Skeletal muscle cell (primary cell): Measurements from ENCODE around the gene KSR2.
"Not testable (repeated sequence)": the region's sequence is repeated elsewhere in the genome, so short reads cannot be mapped to it uniquely, and the experiment has no call there.

Source experiments
- DNase-seq: peaks from one replicate; pipeline ENCODE4 v3.0.0-alpha.2; 2010; ENCODE audit warnings: low read depth
- H3K4me3 ChIP-seq: 2 replicates; pipeline ENCODE4 v1.5.1; 2011; ENCODE audit warnings: low read depth, mild to moderate bottlenecking, control low read depth, low read length, moderate library complexity

The KSR2 gene

DNA sequence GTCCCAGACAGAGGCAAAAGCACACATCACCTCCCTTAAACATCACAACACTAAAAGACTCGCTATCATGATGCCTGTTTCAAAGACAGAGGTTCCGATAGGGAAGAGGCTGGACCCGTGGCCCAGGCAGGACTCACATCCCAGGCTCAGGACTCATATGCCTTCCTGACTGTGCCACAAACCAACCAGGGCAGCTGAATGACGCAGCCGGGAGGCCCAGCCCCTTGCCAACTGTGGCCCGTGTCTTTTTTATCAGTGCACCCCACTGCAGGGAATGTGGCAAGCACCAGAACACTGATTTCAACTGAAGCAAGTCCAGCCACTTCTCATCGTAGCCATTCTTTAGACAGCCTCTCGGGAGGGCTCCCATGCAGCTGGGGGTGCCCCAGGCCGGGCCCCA lies 132.3 kb downstream of the KSR2 start:
- no peak for DNase-seq
- no peak overlapping the region for H3K4me3 ChIP-seq

DNA sequence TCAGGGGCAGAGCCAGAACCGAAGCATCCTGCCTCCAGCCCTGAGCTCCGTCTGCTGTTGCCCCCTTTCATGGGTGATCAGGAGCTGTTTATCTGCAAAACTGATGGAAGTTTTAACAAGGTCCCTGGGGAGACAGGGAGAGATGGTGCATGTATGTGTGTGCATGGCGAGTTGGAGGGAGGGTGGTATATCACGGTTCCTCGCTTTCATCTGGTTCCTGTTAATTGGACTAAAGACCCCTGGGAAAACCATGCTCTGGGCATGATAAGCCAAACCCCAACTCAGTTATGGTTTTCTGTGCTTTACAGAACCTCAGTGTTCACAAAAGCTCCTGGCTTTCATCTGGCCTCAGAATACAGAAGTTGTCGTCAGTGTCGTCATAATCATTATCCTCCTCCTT lies 133.6 kb downstream of the KSR2 start:
- no peak overlapping the region for H3K4me3 ChIP-seq
- no peak for DNase-seq

DNA sequence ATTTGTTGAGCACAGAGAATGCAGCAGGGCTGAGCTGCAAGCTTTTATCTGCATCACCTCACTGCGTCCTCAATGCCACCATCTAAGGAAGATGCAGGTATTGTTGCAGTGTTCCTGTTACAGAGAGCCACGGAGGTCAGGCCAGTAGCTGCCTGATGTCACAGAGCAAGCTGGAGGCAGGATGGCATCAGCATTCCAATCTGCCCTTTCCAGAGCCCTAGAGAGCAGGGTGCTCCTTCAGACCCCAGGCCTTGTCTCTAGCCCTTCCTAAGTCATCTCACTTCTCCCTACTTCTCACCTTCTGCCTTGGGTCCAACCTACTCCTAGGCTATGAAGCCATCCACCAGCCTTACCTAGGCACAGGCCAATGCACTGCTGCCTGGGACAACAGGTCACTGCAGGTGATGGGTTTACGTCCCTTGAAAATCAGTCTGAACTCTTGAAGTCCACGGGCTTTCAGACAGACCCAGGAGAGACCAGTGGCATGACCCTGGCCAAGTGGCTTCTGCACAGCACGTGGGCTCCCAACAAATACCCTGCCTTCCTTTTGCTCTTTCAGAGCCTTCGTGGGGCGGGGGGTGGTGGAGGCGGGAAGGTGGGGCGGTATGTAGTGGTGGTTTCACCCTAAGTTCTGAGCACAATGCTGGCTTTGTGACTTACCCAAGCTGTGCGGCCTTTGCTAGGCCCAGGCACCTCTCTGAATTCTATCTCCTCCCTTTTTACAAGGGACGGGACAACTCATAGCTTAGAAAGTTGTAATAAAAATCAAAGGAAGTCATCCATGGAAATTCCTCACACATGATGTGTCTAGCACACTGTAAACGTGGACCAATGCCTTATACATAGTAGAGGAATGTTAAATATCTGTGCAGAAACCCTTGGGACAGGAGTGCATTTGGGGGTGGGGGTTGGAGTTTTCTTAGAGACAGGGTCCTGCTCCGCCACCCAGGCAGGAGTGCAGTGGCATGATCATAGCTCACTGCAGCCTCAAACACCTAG lies 136.0 kb downstream of the KSR2 start:
- H3K4me3 ChIP-seq, result no peak overlapping the region
- no peak for DNase-seq

DNA sequence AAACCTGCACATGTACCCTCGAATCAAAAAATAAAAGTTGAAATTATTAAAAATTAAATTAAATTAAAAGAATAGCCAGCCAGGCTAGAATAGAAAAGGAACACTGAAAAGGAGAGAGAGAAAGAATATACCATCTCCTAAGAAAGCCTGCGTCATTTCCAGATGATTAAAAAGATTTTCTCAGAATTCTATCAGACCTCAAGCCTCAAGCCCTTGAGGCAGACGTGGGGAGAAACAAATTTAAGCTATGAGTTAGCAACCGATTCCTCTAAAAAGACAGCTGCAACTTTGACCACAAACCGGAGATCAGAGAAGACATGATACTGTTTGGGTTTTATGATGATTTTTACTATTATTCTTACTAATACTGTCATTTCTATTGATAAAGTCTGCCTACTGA lies 138.3 kb downstream of the KSR2 start:
- H3K4me3 ChIP-seq, result no peak overlapping the region
- no peak for DNase-seq

DNA sequence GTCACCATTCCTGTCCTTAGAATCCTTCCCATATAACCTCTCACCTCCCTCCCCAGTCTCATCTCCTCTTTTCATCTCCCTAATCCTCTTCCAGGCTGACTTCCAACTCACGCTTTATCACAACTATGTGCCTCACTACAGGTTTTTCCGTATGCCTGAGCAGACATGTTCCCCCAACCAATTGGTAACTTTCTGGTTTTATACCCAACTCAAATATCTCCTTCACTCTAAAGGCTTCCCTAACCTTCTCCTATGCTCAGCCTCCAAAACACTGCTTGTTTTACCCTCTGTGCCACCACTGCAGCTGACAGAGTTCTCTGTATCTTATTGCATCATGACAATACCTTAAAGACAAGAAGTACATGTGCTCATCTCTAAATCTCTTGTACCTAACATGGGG lies 139.7 kb downstream of the KSR2 start:
- H3K4me3 ChIP-seq, result no peak overlapping the region
- DNase-seq, result no peak

DNA sequence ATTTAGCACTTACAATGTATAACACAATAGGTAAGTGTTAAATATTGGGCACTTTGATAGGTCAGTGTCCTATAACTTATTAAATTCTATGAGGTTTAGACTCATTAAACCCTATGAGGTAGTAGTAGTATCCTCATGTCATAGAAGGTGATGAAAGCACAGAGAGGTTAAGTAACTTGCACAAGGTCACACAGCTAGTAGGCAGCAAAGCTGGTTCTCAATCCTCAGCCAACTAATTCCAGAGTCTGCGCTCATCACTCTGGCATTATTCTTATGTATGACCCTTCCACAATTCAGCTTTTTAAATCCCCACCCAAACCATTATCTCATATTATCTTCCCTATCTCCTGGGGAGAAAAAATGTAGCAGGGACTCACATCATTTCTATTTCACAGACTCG lies 141.1 kb downstream of the KSR2 start:
- no peak for DNase-seq
- no peak overlapping the region for H3K4me3 ChIP-seq

DNA sequence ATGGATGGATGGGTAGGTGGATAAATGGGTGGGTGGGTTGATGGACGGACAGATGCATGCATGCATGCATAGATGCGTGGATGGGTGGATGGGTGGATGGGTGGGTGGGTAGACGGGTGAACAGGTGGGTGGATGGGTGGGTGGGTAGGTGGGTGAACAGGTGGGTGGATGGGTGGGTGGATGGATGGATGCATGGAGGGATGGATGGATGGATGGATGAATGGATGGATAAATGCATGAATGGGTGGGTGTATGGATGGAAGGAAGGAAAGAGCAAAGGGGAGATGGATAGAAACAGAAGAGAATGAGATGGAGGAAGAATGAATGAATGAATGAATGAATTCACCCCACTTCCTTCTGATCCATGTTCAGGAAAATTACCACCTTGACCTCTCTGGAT lies 143.0 kb downstream of the KSR2 start:
- no peak overlapping the region for H3K4me3 ChIP-seq
- DNase-seq, result no peak

DNA sequence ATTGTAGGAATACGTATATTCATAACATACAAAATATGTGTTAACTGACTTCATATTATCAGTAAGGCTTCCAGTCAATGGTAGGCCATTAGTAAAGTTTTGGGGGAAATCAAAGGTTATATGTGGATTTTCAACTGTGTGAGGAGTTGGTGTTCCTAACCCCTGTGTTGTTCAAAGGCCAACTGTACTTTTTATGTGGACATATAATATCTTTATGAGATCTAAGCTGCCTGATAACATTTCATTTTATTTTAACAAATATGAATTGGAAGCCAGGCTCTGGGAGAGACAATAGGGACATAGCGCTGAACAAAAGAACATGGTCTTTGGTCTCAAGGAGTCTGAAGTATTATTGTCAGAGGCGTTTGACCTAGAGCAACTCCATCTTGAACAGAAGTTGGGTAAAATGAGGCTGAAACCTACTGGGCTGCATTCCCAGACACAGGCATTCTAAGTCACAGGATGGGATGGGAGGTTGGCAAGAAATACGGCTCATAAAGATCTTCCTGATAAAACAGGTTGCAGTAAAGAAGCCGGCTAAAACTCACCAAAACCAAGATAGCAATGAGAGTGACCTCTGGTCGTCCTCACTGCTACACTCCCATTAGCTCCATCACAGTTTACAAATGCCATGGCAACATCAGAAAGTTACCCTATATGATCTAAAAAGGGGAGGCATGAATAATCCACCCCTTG lies 147.2 kb downstream of the KSR2 start:
- no peak overlapping the region for H3K4me3 ChIP-seq
- no peak for DNase-seq

DNA sequence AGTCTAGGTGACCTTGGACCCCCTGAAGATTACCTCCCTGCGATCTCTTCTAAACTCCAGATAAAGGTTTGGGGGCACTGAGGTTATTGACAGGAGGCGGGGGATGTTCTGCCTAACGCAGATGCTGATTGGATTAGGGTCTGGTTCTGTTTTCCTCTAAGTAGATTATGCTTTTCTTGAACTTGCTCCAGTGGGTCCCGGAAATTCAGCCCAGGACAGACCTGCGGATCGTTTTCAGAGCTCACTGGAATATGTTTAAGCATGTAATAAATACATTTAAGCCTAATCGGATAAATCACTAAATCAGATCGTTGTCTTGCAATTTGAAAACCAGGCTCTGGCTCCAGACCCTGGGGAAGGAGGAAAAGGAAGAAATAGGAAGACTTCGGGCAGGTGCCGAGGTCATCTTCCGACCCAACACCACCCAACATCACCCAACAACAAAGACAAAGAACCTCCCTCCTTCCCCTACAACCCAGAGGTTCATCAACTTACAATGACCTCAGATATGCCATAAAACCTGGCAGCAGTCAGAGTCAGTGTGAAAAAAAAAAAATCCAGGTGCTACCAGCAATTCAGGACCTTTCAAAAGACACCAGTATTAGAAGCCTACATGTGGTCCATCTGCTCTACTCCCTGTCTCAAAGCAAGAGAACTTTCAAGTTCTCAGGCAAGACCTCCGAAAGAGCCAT lies 148.4 kb downstream of the KSR2 start:
- DNase-seq, result no peak
- H3K4me3 ChIP-seq, result no peak overlapping the region

DNA sequence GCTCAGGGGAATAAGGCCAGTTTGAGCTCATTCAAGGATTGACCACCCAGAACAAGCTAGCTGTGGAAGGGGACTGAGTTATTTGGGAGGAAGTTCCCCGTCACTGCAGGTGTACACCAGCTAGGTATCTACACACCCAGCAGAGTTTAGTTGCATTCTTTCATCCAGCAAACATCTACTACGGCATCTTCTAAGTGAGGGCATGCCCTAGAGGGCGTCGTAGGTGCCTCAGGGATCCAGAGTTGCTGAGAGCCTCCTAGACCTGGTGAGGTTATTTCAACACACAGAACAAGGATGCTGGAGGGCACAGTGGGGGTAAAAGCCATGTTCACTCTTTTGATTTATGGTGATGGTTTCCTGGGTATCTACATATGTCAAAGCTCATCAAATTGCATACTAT lies 149.6 kb downstream of the KSR2 start:
- H3K4me3 ChIP-seq, result no peak overlapping the region
- DNase-seq, result no peak

DNA sequence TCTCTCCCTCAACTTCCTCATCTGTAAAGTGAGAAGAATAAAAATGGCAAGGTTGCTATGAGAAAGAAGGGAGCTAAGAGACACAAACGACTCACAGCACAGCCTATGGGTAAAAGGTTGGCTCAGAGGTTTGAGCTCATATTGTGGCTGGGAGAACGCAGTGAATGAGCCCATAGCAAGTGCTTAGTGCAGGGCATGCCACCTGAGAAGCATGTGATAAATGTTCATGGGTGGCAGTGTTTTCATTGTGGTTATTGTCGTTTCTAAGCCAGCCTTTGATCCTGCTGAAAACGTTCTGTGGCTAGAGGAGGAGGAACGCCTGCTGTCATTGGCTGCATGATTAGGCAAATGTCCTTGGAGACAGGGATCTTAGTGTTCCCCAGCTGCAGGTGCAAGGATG lies 150.4 kb downstream of the KSR2 start:
- no peak overlapping the region for H3K4me3 ChIP-seq
- DNase-seq, result no peak

DNA sequence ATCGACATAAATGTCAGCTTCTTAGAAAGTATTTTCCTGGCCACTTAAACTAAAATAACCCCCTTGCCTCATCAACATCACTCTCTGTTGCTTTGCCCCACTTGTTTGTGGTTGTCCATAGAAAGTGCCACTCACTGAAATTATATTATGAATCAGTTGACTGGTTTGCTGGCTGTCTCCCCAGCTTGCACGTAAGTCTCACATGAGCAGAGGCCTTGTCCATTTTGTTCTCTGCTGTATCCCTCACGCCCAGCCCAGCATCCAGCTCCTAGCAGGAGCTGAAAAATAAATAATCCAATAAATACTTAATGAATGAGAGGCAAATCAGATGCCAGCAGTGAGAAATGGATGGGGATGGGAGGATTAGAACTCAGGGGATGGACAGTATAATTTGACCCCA lies 159.3 kb downstream of the KSR2 start:
- H3K4me3 ChIP-seq, result no peak overlapping the region
- no peak for DNase-seq

DNA sequence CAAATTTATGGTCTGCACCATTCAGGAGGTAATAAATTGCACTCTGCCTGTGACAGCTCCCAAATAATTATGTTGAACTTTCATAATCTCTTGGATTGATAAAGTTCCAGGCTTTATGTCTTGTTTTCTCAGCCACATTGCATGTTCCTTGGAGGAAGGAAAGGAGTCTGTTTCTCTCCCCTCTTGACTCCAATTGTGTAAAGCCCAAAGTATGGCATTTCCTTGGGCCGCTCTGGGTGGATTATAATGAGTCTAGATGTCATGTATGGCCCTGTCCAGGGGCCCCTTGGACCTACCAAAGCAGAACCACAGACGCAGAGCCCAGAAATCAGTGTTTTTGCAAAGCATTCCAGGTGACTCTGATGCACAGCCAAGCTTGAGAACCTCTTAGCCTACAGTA lies 160.8 kb downstream of the KSR2 start:
- no peak overlapping the region for H3K4me3 ChIP-seq
- no peak for DNase-seq

DNA sequence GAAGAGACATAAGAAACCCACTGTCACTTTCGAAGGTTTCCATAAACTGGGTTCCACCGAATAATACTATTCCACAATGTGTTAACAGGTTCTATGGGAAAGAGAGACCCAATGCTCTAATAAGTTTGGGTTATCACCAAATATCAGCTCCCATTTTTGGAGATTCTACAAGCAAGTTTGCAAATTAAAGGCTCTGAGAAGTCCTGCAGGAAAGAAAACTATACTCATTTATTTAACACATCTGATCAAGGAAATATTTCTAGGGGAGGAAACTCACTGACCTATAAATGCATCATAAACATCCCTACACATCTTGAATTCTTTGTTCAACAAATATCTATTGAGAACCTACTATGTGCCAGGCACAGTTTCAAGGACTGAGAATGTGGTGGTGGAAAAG lies 161.4 kb downstream of the KSR2 start:
- H3K4me3 ChIP-seq, result no peak overlapping the region
- DNase-seq, result no peak

DNA sequence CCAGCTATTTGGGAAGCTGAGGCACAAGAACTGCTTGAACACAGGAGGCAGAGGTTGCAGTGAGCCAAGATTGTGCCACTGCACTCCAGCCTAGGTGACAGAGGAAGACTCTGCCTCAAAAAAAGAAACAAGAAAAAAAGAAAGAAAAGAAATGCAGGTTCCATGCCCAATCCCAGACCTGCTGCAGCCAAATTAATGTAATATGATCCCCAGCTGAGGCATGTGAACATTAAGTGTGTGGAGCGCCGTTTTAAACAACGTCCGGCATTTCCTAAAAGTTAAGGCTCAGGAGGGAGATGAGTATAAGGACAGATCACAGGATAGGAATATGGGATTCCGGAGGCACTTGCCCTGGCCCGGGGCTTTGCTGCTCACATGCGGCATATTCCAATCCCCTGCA lies 162.9 kb downstream of the KSR2 start:
- no peak for DNase-seq
- no peak overlapping the region for H3K4me3 ChIP-seq

DNA sequence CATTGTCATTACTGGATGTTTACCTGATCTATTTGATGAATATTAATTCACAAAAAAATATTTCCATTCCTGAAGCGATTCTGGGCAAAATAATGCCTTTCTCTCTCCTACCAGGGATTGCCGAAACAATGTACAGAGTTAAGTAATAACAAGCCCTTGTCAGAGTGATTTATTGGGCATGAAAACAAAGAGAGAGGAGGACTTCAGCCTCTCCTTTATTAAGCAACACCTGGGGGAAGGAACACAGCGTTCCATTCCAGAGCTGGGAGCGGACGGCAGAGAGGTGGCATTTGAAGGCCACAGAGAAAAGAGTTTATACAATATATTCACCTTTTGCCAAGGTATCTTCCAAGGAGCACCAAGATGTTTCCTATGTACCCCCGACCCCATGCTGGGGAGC lies 165.8 kb downstream of the KSR2 start:
- no peak overlapping the region for H3K4me3 ChIP-seq
- no peak for DNase-seq

DNA sequence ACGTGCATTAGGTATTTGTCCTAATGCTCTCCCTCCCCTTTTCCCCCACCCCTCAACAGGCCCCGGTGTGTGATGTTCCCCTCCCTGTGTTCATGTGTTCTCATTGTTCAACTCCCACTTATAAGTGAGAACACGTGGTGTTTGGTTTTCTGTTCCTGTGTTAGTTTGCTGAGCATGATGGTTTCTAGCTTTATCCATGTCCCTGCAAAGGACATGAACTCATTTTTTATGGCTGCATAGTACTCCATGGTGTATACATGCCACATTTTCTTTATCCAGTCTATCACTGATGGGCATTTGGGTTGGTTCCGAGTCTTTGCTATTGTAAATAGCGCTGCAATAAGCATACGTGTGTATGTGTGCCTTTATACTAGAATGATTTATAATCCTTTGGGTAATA lies 168.1 kb downstream of the KSR2 start:
- H3K4me3 ChIP-seq, DNase-seq: not testable (repeated sequence)

DNA sequence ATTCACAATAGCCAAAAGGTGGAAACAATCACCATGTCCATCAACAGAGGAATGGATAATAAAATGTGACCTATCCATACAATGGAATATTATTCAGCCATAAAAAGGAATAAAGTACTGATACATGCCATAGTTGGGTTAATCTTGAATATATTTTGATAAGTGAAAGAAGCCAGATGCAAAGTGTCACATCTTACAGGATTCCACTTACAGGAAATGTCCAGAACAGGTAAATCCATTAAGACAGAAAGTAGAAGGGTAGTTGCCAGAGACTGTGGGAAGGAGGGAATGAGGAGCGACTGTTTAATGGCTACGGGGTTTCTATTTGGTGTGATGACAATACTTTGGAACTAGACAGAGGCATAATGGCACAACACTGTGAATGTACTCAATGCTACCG lies 171.6 kb downstream of the KSR2 start:
- no peak for DNase-seq
- no peak overlapping the region for H3K4me3 ChIP-seq

DNA sequence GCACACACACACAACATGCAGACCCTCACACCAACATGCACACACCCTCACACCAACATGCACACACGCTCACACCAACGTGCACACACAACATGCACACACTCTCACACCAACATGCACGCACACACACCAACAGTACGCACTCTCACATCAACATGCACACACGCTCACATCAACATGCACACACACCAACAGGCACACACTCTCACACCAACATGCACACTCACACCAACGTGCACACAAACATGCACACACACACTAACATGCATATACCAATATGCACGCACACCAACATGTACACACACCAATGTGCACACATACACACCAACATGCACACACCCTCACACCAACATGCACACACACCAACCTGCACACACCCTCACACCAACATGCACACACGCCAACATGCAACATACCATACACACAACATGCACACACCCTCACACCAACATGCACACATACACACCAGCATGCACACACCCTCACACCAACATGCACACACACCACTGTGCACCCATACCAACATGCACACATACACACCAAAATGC lies 175.8 kb downstream of the KSR2 start:
- no peak for DNase-seq
- no peak overlapping the region for H3K4me3 ChIP-seq

DNA sequence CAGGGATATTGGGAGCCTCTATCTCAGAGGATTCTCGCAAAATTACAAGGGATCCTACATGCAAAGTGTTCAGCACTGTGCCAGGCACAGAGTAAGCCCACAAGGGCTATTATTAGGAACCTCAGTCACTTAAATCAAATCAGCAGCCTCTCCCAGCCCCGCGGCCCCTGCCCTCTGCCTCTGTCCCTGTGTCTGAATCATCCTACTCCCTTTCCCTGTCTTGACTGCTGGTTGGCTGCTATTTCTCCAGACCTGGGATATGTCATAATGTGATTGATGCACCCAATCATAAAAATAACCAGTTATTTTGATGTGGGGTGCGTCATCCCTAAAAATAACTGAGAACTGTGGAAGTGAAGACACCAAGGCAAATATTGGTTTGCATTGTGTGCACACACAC lies 176.3 kb downstream of the KSR2 start:
- no peak for DNase-seq
- H3K4me3 ChIP-seq, result no peak overlapping the region
